Neural crest cell (in vitro differentiated cells): Measurements from ENCODE around the gene NDFIP1. TPM values are rescaled to one million over a fixed set of nuclear protein-coding genes. Genes with fewer than 3 reads are reported as not detected.

Source experiments
- DNase-seq: peaks from one replicate; pipeline ENCODE4 v3.0.0; 2021; ENCODE audit warnings: low read depth, mixed read lengths, low spot score
- H3K27ac Mint-ChIP-seq: one replicate; pipeline ENCODE4 v1.8.0; 2021; ENCODE audit warnings: mild to moderate bottlenecking, mixed read lengths; ENCODE audit not compliant: unreplicated experiment
- H3K27me3 Mint-ChIP-seq: 2 replicates; pipeline ENCODE4 v1.8.0; 2021; ENCODE audit warnings: low read depth, mild to moderate bottlenecking, mixed read lengths
- H3K36me3 Mint-ChIP-seq: 2 replicates; pipeline ENCODE4 v1.8.0; 2021; ENCODE audit warnings: low read depth, mild to moderate bottlenecking, mixed read lengths
- H3K4me1 Mint-ChIP-seq: 2 replicates; pipeline ENCODE4 v1.8.0; 2021; ENCODE audit warnings: mixed read lengths
- H3K4me3 Mint-ChIP-seq: one replicate; pipeline ENCODE4 v1.8.0; 2021; ENCODE audit warnings: mild to moderate bottlenecking, mixed read lengths
- H3K9me3 Mint-ChIP-seq: 2 replicates; pipeline ENCODE4 v1.8.0; 2021; ENCODE audit warnings: mixed read lengths
- CTCF ChIP-seq: fragments of 200-600 bp; sonication (generic); conservative IDR thresholded peaks from 2 replicates; pipeline ENCODE4 v1.5.0; 2021; ENCODE audit warnings: antibody characterized with exemption, mild to moderate bottlenecking
- total RNA-seq: library from RNA; stranded (reverse); gene quantifications from 2 replicates; pipeline ENCODE4 v1.2.1, GENCODE V29; 2021

Gene NDFIP1
- total RNA-seq, 1 donor from 2014 or later = 43.4 TPM

- peak overlapping the region; percentile 53 for H3K27ac Mint-ChIP-seq
- no peak for DNase-seq
- no peaks in the 10 kb centered on the region for H3K9me3 Mint-ChIP-seq
- H3K4me1 Mint-ChIP-seq = peaks cover 40% of the 10 kb centered on the region
- H3K36me3 Mint-ChIP-seq = no peaks in the 10 kb centered on the region
- H3K4me3 Mint-ChIP-seq = no peak overlapping the region
- no peak for TF ChIP-seq CTCF
- no peaks in the 10 kb centered on the region for H3K27me3 Mint-ChIP-seq
Measured at GRCh38 chr5:142156839-142157463, 48.4 kb downstream of the NDFIP1 start.

- Mint-ChIP-seq H3K4me3 (no peak overlapping the region), H3K9me3 (no peaks in the 10 kb centered on the region), H3K27ac (no peak overlapping the region), H3K4me1 (peaks cover 40% of the 10 kb centered on the region), H3K36me3 (no peaks in the 10 kb centered on the region), H3K27me3 (no peaks in the 10 kb centered on the region)
- no peak for TF ChIP-seq CTCF
- no peak for DNase-seq
Measured at GRCh38 chr5:142159354-142159753, 50.8 kb downstream of the NDFIP1 start.

GRCh38 chr5:142164315-142164714, 55.7 kb downstream of the NDFIP1 start:
- no peak for DNase-seq
- no peak for TF ChIP-seq CTCF
- no peaks in the 10 kb centered on the region for H3K9me3 Mint-ChIP-seq
- H3K27me3 Mint-ChIP-seq = no peaks in the 10 kb centered on the region
- peaks cover 41% of the 10 kb centered on the region for H3K4me1 Mint-ChIP-seq
- no peaks in the 10 kb centered on the region for H3K36me3 Mint-ChIP-seq
- H3K27ac Mint-ChIP-seq = no peak overlapping the region
- H3K4me3 Mint-ChIP-seq = no peak overlapping the region

GRCh38 chr5:142166754-142167153, 58.2 kb downstream of the NDFIP1 start:
- no peak for TF ChIP-seq CTCF
- no peak for DNase-seq
- peaks cover 39% of the 10 kb centered on the region for H3K4me1 Mint-ChIP-seq
- H3K9me3 Mint-ChIP-seq = no peaks in the 10 kb centered on the region
- H3K36me3 Mint-ChIP-seq = no peaks in the 10 kb centered on the region
- no peak overlapping the region for H3K27ac Mint-ChIP-seq
- no peak overlapping the region for H3K4me3 Mint-ChIP-seq
- H3K27me3 Mint-ChIP-seq = no peaks in the 10 kb centered on the region

- TF ChIP-seq CTCF = no peak
- Mint-ChIP-seq H3K27ac (no peak overlapping the region), H3K4me1 (peaks cover 35% of the 10 kb centered on the region), H3K27me3 (no peaks in the 10 kb centered on the region), H3K4me3 (no peak overlapping the region), H3K36me3 (no peaks in the 10 kb centered on the region), H3K9me3 (no peaks in the 10 kb centered on the region)
- no peak for DNase-seq
Measured at GRCh38 chr5:142167458-142167857, 58.9 kb downstream of the NDFIP1 start.
